NB4 (cell line): ENCODE results near the gene CD79A.

Source experiments
- DNase-seq: peaks from one replicate; pipeline ENCODE4 v3.0.0; 2010; ENCODE audit warnings: low read depth
- H3K4me3 ChIP-seq: one replicate; pipeline ENCODE4 v1.5.1; 2011; ENCODE audit warnings: mild to moderate bottlenecking, low read depth, low read length, moderate library complexity
- MYC ChIP-seq: IDR thresholded peaks from 2 replicates; pipeline ENCODE4 v1.6.1; 2011; ENCODE audit warnings: low read depth, low read length
- POLR2A ChIP-seq: IDR thresholded peaks from 2 replicates; pipeline ENCODE4 v1.6.1; 2011; ENCODE audit warnings: mild to moderate bottlenecking; ENCODE audit not compliant: insufficient read length; ENCODE audit errors: extremely low read depth
- TF ChIP-seq, protein P1 (sequence below): IDR thresholded peaks from one replicate; pipeline ENCODE4 v1.5.1; 2012; ENCODE audit warnings: low read depth, low read length
- TF ChIP-seq, protein P2 (sequence below): IDR thresholded peaks from 2 replicates; pipeline ENCODE4 v1.6.1; 2011; ENCODE audit warnings: low read depth, low read length

CD79A gene

DNA sequence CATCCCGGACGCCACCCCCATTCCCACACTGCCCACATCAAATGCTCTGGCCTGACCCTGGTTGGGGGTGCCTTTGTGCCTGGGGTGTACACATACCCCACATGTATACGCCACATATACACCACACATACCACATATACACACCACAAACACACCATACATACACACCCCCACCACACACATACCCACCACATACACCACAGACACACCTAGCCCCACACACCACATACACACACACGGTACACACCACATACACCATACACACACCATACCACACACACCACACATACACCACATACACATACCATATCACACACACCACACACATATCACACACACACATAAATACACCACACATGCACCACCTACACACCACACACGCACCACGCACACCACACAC, 41.0 kb downstream of the CD79A start:
- no peak for TF ChIP-seq POLR2A
- TF ChIP-seq MYC, result no peak
- TF ChIP-seq, protein P1, sequence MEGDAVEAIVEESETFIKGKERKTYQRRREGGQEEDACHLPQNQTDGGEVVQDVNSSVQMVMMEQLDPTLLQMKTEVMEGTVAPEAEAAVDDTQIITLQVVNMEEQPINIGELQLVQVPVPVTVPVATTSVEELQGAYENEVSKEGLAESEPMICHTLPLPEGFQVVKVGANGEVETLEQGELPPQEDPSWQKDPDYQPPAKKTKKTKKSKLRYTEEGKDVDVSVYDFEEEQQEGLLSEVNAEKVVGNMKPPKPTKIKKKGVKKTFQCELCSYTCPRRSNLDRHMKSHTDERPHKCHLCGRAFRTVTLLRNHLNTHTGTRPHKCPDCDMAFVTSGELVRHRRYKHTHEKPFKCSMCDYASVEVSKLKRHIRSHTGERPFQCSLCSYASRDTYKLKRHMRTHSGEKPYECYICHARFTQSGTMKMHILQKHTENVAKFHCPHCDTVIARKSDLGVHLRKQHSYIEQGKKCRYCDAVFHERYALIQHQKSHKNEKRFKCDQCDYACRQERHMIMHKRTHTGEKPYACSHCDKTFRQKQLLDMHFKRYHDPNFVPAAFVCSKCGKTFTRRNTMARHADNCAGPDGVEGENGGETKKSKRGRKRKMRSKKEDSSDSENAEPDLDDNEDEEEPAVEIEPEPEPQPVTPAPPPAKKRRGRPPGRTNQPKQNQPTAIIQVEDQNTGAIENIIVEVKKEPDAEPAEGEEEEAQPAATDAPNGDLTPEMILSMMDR, result no peak
- TF ChIP-seq, protein P2, sequence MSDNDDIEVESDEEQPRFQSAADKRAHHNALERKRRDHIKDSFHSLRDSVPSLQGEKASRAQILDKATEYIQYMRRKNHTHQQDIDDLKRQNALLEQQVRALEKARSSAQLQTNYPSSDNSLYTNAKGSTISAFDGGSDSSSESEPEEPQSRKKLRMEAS, result no peak

DNA sequence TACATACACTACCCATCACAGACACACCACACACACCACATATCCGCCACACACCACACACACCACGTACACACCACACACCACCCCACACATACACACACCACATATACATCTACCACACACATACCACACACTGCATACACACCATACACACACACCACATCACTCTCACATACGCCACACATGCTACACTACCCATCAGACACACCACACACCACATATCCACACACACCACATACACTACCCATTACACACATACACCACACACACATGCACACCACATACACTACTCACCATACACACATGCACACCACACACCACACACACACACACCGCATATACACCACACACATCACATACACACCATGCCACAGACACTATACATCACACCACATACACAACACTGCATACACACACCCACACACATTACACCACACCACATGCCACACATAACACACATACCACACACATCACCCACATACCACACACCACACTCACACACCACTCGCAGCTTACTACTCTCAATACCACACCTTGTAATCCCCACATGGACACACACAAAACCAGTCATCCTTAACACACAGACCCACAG, 41.7 kb downstream of the CD79A start:
- no peak overlapping the region for H3K4me3 ChIP-seq
- no peak for DNase-seq
- TF ChIP-seq POLR2A (no peak), MYC (no peak)
- TF ChIP-seq, protein P2, result no peak
- TF ChIP-seq, protein P1, result no peak

More for the DNA sequence above, 41.0 kb downstream of the CD79A start:
- no peak for DNase-seq
- H3K4me3 ChIP-seq, result no peak overlapping the region

DNA sequence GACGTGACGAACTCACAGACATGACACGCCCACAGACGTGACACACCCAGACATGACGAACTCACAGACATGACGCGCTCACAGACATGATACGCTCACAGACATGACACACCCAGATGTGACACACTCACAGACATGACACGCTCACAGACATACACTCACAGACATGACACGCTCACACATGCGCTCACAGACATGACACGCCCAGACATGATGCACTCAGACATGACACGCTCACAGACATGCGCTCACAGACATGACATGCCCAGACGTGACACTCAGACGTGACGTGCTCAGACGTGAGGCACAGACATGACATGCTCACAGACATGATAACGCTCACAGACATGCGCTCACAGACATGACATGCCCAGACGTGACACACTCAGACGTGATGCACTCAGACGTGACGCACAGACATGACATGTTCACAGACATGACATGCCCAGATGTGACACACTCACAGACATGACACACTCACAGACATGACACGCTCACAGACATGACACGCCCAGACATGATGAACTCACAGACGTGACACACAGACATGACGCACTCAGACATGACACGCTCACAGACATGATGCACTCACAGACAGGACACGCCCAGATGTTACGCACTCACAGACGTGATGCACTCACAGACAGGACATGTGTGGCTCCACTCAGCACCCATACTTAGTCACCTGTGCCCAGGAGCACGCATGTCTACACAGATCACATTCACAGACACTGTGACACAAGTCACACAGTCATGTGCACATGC, 43.1 kb downstream of the CD79A start:
- DNase-seq, result no peak
- TF ChIP-seq MYC, result no peak
- TF ChIP-seq, protein P2, result no peak
- no peak for TF ChIP-seq POLR2A
- H3K4me3 ChIP-seq, result no peak overlapping the region

DNA sequence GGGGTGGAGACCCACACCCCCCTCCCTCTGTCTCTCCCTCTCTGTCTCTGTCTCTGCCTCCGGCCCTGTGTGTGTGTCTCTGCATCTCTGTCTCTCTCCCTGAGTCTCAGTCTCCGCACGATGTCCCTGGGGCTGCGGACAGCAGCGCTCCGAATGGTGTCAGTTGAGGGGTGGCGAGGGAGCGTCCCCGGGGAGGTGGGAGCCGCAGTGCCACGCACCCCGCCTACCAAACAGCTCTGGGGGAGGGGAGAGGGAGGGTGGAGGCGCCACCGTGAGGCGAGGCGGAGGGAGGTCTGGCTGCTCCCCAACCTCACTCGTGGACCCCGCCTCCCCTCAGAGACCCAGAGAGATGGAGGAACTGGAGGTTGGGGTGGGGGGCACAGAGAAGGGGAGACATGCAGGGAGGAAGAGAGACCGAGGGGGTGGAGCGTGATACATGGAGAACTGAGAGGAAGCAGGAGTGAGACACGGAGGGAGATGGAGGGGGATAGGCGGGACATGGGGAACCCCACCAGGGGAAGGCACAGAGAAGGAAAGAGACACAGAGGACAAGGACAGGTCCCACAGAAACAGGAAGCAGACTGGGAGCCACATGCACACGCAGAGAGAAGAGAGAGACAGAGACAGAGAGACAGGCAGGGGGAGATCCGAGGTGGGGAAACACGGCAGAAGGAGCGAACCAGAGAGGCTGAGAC, 44.0 kb downstream of the CD79A start:
- TF ChIP-seq POLR2A (no peak), MYC (no peak)
- TF ChIP-seq, protein P1, result no peak
- TF ChIP-seq, protein P2, result no peak
- no peak overlapping the region for H3K4me3 ChIP-seq

DNA sequence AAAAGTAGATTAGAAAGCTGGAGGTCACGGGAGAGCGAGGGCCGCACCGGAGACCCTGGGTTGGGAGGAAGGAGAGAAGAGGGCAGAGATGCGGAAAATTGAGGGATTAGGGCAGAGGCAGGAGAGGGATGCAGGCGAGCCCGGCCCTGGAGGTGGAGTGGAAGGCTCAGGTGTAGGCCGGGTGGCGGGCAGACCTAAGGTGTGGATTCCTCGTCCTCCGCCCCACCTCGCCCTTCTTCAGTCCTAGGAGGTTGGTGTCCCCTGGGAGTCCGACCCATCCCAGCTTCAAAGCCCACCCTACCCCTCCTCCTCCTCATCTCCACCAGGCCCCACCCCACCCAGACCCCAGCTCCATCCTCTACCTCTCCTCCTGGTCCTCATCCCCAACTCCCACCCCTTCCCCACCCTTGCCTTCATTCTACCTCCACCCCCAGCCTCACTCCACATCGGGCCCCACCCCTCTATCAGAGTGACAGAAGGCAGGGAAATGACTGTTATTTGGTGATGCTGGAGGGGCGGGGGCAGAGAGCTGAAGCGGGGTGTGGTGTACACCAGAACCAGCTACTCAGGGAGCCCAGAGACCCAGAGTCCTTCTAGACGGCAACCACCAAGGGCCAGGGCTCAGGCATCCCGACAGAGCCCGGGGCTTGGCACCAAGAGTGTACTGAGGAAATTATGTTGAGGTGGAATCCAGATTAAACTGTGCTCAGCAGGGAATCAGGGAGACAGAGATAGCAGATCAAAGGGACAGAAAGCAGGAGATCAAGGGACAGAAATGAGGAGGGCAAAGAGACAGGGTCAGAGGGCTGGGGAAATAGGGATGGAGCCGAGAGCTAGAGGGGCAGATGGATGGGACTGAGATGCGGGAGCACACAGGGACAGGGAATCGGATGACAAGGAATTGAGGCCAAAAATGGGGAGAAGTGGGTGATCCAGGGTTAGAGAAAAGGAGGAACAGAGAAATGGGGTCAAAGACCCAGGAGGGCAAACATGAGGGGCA, 44.8 kb downstream of the CD79A start:
- no peak for DNase-seq
- H3K4me3 ChIP-seq, result no peak overlapping the region
- TF ChIP-seq POLR2A (no peak), MYC (no peak)
- TF ChIP-seq, protein P2, result no peak
- TF ChIP-seq, protein P1, result no peak

More for the DNA sequence above, 44.0 kb downstream of the CD79A start:
- no peak for DNase-seq
